Gastroesophageal sphincter (tissue), 3 donors: ENCODE measurements around the gene RNF32.

ENCODE experiments used
- EP300 ChIP-seq: sonication (generic); formaldehyde crosslinking; IDR thresholded peaks from one replicate; pipeline ENCODE4 v1.6.1; 2017; ENCODE audit warnings: antibody characterized with exemption, mild to moderate bottlenecking
- POLR2AphosphoS5 ChIP-seq: sonication (generic); formaldehyde crosslinking; IDR thresholded peaks from one replicate; pipeline ENCODE4 v1.6.1; 2017; ENCODE audit warnings: antibody characterized with exemption
- TF ChIP-seq, protein P1 (sequence below), 4 experiments: fragments of 200-600 bp in 2 of 4; fragments of 450-650 bp in 2 of 4; sonication (generic) in 1 of 4; IDR thresholded peaks; one replicate each; pipeline ENCODE4 v1.5.1; 2017 to 2019; ENCODE audit warnings: antibody characterized with exemption in 4 of 4, mild to moderate bottlenecking in 2 of 4, moderate library complexity in 2 of 4

DNA sequence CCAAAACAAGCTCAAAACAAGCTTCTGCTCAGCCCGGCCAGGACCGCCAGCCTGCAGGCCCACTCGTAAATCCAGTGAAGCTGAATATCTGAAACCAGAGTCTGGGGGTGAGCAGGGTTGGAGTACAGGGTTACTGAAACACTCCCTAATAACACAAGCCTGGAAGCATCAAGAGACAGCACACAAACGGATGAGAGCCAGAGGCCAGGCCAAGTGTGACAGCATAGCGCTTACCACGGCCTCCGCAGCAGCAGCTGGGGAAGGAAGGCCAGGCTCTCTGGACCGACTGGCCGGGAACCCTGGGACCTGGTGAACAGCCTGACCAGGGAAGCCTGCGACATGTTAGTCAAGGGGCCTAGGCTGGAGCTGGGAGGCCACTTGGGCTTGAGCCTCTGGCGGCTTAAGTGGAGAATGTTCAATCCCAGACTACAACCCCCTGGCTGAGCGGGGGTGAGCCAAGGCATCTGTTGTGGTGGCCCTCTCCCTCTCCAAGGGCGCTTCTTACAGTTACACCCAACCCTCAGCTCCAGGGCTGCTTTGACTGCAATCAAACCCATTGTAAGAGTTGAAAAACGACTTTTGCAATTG lies 21.7 kb upstream of the RNF32 start:
- TF ChIP-seq, protein P1, sequence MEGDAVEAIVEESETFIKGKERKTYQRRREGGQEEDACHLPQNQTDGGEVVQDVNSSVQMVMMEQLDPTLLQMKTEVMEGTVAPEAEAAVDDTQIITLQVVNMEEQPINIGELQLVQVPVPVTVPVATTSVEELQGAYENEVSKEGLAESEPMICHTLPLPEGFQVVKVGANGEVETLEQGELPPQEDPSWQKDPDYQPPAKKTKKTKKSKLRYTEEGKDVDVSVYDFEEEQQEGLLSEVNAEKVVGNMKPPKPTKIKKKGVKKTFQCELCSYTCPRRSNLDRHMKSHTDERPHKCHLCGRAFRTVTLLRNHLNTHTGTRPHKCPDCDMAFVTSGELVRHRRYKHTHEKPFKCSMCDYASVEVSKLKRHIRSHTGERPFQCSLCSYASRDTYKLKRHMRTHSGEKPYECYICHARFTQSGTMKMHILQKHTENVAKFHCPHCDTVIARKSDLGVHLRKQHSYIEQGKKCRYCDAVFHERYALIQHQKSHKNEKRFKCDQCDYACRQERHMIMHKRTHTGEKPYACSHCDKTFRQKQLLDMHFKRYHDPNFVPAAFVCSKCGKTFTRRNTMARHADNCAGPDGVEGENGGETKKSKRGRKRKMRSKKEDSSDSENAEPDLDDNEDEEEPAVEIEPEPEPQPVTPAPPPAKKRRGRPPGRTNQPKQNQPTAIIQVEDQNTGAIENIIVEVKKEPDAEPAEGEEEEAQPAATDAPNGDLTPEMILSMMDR (IDR thresholded peaks at IDR 0.05): no peak
- TF ChIP-seq EP300 (no peak), POLR2AphosphoS5 (no peak)
